ENCODE results near the gene GATA3.
A peak's percentile ranks its signal among the peaks of the same experiment; 100 is the strongest.

GATA3 gene

GRCh38 chr10:8073691-8074416 lies 19.4 kb downstream of the GATA3 start:
- Mint-ChIP-seq H3K27ac (peak overlapping the region; percentile 20), H3K4me3 (no peak overlapping the region)
- CTCF ChIA-PET: no interaction called here

GRCh38 chr10:8074881-8075280 lies 20.4 kb downstream of the GATA3 start:
- Mint-ChIP-seq H3K4me1 (peaks cover 33% of the 10 kb centered on the region), H3K36me3 (peaks cover 67% of the 10 kb centered on the region), H3K27me3 (peaks cover 5% of the 10 kb centered on the region), H3K9me3 (no peaks in the 10 kb centered on the region), H3K27ac (peak overlapping the region; percentile 75), H3K4me3 (no peak overlapping the region)
- DNase-seq: no peak
- CTCF ChIA-PET: interaction anchor here (1.5 kb wide), 1 partner anchor 8 kb away, joined by 3 read pairs; no protein-coding TSS in a partner anchor

More at GRCh38 chr10:8073691-8074416, 19.4 kb downstream of the GATA3 start:
- H3K9me3 Mint-ChIP-seq: no peaks in the 10 kb centered on the region
- H3K27me3 Mint-ChIP-seq: no peaks in the 10 kb centered on the region
- H3K36me3 Mint-ChIP-seq: peaks cover 70% of the 10 kb centered on the region
- peaks cover 42% of the 10 kb centered on the region for H3K4me1 Mint-ChIP-seq
- DNase-seq: no peak

DNA sequence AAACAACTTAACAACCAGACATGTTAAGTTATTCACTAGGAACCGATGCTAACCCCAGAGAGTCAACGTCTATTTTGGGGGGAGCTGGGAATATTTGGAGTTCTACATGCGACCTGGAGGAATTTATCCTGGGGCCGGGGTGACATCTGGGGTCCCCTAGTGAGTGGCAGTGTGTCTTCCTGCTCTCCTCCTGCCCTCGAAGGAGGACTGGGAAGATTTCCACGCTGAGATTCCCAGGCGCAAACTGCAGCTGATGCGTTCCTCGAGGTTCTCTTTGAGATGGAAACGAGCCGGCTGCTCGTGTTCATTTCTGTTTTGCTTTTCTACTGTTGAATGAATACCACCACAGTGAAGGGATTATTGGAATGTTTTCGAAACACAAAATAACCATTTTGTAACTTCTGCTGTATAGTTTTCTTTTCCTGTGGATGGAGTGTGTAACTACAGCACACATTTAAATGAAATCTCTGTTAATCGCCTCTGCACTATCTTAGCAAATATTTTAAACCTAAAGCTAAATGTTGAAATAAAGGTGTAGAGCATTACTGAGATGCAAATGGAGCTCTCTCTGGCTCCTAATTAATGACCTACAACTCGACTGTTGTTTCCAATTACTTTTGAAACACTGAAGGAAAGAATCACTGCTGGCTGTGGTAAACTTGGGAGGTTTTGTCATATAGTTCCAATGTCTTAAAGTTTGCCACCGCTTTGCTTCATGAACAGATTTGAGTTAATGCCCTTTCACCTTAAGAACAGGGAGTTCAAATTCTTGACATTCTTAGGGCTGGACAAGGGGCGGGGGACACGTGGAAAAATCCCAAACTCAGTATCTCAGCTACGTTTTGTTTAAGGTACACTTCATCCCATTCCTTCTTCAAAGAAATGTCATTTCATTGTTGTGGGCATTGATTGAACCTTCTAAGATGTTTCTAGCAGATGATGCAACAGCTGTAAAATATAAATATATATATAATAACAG lies 21.1 kb downstream of the GATA3 start:
- Mint-ChIP-seq H3K27me3 (peaks cover 5% of the 10 kb centered on the region), H3K4me3 (no peak overlapping the region), H3K27ac (peak overlapping the region; percentile 52), H3K4me1 (peaks cover 28% of the 10 kb centered on the region), H3K36me3 (peaks cover 61% of the 10 kb centered on the region), H3K9me3 (no peaks in the 10 kb centered on the region)
- DNase-seq: no peak
- CTCF ChIA-PET: interaction anchor here (1.5 kb wide), 1 partner anchor 9 kb away, joined by 3 read pairs; no protein-coding TSS in a partner anchor

DNA sequence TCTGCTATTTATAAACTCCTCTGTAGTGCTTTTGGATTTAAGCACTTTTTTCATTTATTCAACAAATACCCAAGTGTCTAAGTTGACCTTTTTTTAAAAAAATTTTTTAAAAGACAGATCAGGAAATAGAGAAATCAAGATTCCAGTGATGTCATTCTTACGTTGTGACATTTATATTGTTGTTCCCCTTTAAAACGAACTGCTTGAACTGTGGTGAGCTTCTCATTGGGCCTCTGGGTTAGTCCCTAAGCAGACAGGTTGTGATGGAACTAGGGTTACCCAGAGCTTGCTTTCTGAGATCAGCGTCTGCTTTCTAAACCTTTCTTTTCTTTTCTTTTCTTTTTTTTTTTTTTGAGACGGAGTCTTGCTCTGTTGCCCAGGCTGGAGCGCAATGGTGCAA lies 22.4 kb downstream of the GATA3 start:
- H3K4me3 Mint-ChIP-seq: no peak overlapping the region
- CTCF ChIA-PET: no interaction called here
- H3K4me1 Mint-ChIP-seq: peaks cover 20% of the 10 kb centered on the region
- DNase-seq: no peak
- H3K27ac Mint-ChIP-seq: no peak overlapping the region
- H3K36me3 Mint-ChIP-seq: peaks cover 54% of the 10 kb centered on the region
- no peaks in the 10 kb centered on the region for H3K9me3 Mint-ChIP-seq
- H3K27me3 Mint-ChIP-seq: peaks cover 5% of the 10 kb centered on the region

GRCh38 chr10:8078027-8078426 lies 23.5 kb downstream of the GATA3 start:
- peaks cover 13% of the 10 kb centered on the region for H3K4me1 Mint-ChIP-seq
- no peak for DNase-seq
- no peak overlapping the region for H3K4me3 Mint-ChIP-seq
- peaks cover 5% of the 10 kb centered on the region for H3K27me3 Mint-ChIP-seq
- H3K36me3 Mint-ChIP-seq: peaks cover 51% of the 10 kb centered on the region
- CTCF ChIA-PET: no interaction called here
- H3K9me3 Mint-ChIP-seq: no peaks in the 10 kb centered on the region
- no peak overlapping the region for H3K27ac Mint-ChIP-seq

- DNase-seq: no peak
- H3K27me3 Mint-ChIP-seq: peaks cover 10% of the 10 kb centered on the region
- peaks cover 40% of the 10 kb centered on the region for H3K36me3 Mint-ChIP-seq
- CTCF ChIA-PET: interaction anchor here (0.7 kb wide), 1 partner anchor 1434 kb away, joined by 3 read pairs; no protein-coding TSS in a partner anchor
- H3K4me1 Mint-ChIP-seq: peaks cover 7% of the 10 kb centered on the region
- no peak overlapping the region for H3K27ac Mint-ChIP-seq
- H3K4me3 Mint-ChIP-seq: no peak overlapping the region
- H3K9me3 Mint-ChIP-seq: no peaks in the 10 kb centered on the region
Measured at GRCh38 chr10:8079126-8079525, 24.6 kb downstream of the GATA3 start.

DNA sequence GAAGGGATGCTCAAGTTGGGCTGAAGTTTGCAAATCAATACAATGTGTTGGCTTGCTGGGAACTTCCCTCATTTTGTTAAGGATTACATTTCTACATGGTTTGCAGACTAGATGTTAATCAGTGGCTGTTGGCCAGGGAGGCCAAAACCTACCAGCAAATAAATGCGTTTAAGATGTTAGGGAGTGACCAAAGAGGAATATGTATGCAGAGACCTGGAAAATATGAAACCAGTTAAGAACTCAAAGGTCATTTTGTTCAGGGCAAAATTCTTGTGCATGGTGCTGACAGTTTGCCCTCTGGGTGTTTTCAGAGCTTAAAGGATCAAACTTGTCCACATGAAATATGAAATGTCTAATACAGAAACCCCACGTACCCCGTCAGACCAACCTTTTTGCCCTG lies 30.3 kb downstream of the GATA3 start:
- DNase-seq: no peak
- Mint-ChIP-seq H3K27ac (no peak overlapping the region), H3K36me3 (peaks cover 14% of the 10 kb centered on the region), H3K27me3 (peaks cover 5% of the 10 kb centered on the region), H3K9me3 (no peaks in the 10 kb centered on the region), H3K4me1 (peaks cover 32% of the 10 kb centered on the region), H3K4me3 (no peak overlapping the region)
- CTCF ChIA-PET: no interaction called here

DNA sequence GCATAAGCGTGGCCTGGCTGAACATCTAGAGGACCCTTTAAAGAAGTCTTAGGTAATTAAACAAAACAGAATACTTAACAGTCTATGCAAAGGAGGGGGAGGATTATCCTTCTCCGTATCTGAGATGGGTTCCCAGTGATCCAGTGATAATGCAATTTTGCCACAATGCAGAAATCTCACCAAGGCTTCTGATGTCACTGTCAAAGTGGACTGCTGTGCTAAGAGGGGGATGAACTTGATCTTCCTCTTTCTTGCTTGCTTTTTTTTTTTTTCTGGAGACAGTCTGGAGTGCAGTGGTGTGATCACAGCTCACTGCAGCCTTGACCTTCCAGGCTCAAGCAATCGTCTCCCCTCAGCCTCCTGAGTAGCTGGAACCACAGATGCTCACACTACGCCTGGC lies 30.8 kb downstream of the GATA3 start:
- Mint-ChIP-seq H3K36me3 (peaks cover 14% of the 10 kb centered on the region), H3K4me1 (peaks cover 33% of the 10 kb centered on the region), H3K9me3 (no peaks in the 10 kb centered on the region), H3K27me3 (peaks cover 5% of the 10 kb centered on the region), H3K27ac (peak overlapping the region; percentile 25), H3K4me3 (no peak overlapping the region)
- no peak for DNase-seq
- CTCF ChIA-PET: no interaction called here

DNA sequence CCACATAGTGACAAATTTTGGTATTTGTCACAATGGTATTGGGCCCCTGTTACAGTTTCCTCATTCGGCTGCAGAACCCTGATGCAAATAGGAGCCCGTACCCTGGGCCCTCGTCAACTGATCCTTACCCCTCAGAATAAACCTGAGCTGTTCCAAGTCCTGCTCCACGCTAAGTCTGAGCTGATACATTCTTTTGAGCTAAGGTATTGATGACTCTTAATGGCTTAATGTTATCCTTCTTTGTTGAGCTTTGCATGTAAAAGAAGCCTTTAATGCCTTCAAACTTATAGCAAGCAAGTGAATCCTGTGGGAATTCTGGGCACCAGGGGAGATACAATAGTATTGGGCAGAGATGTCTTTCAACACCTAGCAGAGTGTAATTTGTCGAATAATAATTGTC lies 31.8 kb downstream of the GATA3 start:
- DNase-seq: no peak
- CTCF ChIA-PET: no interaction called here
- peaks cover 5% of the 10 kb centered on the region for H3K27me3 Mint-ChIP-seq
- H3K27ac Mint-ChIP-seq: no peak overlapping the region
- no peaks in the 10 kb centered on the region for H3K9me3 Mint-ChIP-seq
- peaks cover 12% of the 10 kb centered on the region for H3K36me3 Mint-ChIP-seq
- peaks cover 35% of the 10 kb centered on the region for H3K4me1 Mint-ChIP-seq
- H3K4me3 Mint-ChIP-seq: no peak overlapping the region

DNA sequence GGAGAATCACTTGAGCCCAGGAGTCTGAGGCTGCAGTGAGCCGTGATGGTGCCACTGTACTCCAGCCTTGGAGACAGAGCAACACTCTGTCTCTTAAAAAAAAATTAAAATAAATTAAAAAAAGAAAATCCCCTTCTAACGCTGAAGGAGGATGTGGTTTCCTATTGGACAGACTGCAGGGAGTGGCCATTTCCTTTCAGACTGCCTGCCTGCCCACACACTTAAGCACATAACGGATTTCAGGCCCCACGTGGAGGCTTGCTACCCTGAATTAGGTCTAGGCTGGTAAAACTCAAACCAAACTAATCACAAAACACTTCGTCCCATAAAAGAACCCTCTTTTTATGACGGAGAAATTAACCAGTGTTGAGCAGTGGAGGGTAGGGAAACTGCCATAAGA lies 34.0 kb downstream of the GATA3 start:
- DNase-seq: peak; percentile 68
- Mint-ChIP-seq H3K4me3 (no peak overlapping the region), H3K4me1 (peaks cover 35% of the 10 kb centered on the region), H3K36me3 (peaks cover 6% of the 10 kb centered on the region), H3K9me3 (no peaks in the 10 kb centered on the region), H3K27me3 (peaks cover 4% of the 10 kb centered on the region), H3K27ac (peak overlapping the region; percentile 81)
- CTCF ChIA-PET: no interaction called here

DNA sequence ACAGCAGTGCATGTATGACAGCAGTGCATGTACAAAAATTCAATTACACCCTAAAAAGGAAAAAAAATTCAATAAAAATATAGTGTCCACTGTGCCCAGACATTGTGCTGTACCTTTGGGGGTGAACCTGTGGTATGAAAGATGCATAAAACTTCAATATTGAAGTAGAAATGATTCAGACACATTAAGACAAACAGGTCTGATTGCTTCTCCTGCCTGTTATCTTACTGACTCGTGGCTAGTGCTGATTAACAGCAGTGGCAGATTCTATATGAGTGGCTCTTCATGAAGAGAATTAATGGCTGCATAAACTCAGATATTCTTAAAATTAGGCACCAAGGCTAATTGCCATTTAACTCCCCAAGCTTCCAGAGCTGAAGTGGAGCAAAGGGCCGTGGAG lies 37.9 kb downstream of the GATA3 start:
- peaks cover 36% of the 10 kb centered on the region for H3K4me1 Mint-ChIP-seq
- DNase-seq: no peak
- no peaks in the 10 kb centered on the region for H3K9me3 Mint-ChIP-seq
- CTCF ChIA-PET: no interaction called here
- no peaks in the 10 kb centered on the region for H3K27me3 Mint-ChIP-seq
- no peak overlapping the region for H3K27ac Mint-ChIP-seq
- peaks cover 11% of the 10 kb centered on the region for H3K36me3 Mint-ChIP-seq
- no peak overlapping the region for H3K4me3 Mint-ChIP-seq

DNA sequence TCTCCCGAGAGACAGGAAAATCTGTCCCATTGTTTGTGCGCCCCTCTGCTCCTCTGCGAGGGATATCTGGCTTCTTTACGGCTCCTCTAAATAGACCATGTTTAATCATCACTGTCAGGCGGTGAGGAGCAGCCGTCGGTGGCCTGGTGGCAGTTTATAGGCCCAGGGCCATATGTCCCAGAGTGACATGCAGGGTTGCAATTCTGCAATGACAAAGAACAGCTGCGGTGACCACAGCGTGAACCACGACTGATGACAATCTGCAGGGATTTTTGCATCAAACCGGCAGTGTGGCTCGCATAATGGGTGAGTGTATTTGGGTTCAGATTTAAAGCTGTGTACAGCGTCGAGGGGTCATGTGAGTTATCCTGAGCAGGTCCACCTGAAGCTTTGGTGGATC lies 41.5 kb downstream of the GATA3 start:
- no peaks in the 10 kb centered on the region for H3K9me3 Mint-ChIP-seq
- no peak overlapping the region for H3K4me3 Mint-ChIP-seq
- CTCF ChIA-PET: no interaction called here
- H3K27me3 Mint-ChIP-seq: peaks cover 4% of the 10 kb centered on the region
- DNase-seq: no peak
- H3K27ac Mint-ChIP-seq: no peak overlapping the region
- H3K4me1 Mint-ChIP-seq: peaks cover 14% of the 10 kb centered on the region
- peaks cover 10% of the 10 kb centered on the region for H3K36me3 Mint-ChIP-seq

DNA sequence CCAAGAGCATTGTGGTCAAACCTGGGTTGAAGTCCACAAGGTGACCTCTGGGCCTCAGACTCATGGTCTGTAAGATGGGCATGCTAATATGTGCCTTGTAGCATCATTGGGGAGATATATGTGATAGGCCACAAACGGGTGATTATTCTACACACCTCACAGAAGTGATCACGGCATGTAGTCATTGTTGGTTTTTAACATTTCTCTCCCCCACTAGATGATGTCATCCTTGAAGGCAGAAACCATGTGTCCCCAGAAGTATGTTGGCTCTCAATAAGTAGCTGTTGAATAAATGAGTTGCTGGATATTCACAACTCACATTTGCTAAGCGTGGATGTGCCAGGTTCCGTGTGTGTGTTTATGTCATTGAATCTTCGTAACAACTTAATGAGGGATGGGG lies 42.4 kb downstream of the GATA3 start:
- H3K36me3 Mint-ChIP-seq: peaks cover 9% of the 10 kb centered on the region
- H3K4me1 Mint-ChIP-seq: peaks cover 14% of the 10 kb centered on the region
- H3K27ac Mint-ChIP-seq: no peak overlapping the region
- CTCF ChIA-PET: no interaction called here
- H3K9me3 Mint-ChIP-seq: no peaks in the 10 kb centered on the region
- DNase-seq: no peak
- no peak overlapping the region for H3K4me3 Mint-ChIP-seq
- H3K27me3 Mint-ChIP-seq: peaks cover 14% of the 10 kb centered on the region

- H3K36me3 Mint-ChIP-seq: peaks cover 4% of the 10 kb centered on the region
- H3K4me1 Mint-ChIP-seq: peaks cover 7% of the 10 kb centered on the region
- H3K27me3 Mint-ChIP-seq: peaks cover 46% of the 10 kb centered on the region
- no peak overlapping the region for H3K4me3 Mint-ChIP-seq
- H3K27ac Mint-ChIP-seq: no peak overlapping the region
- DNase-seq: no peak
- H3K9me3 Mint-ChIP-seq: no peaks in the 10 kb centered on the region
- CTCF ChIA-PET: no interaction called here
Measured at GRCh38 chr10:8100366-8100765, 45.9 kb downstream of the GATA3 start.
